GM21360 (cell line): ENCODE data around the gene SGK2.
A peak's percentile ranks its signal among the peaks of the same experiment; 100 is the strongest.
"Not testable (repeated sequence)": the region's sequence is repeated elsewhere in the genome, so short reads cannot be mapped to it uniquely, and the experiment has no call there.

ENCODE experiments used
- ATAC-seq: cut with Tn5 transposase; IDR thresholded peaks from one replicate; pipeline ENCODE4 v1.9.1; 2021; ENCODE audit warnings: mild to moderate bottlenecking, moderate library complexity; ENCODE audit not compliant: unreplicated experiment

SGK2 gene

DNA sequence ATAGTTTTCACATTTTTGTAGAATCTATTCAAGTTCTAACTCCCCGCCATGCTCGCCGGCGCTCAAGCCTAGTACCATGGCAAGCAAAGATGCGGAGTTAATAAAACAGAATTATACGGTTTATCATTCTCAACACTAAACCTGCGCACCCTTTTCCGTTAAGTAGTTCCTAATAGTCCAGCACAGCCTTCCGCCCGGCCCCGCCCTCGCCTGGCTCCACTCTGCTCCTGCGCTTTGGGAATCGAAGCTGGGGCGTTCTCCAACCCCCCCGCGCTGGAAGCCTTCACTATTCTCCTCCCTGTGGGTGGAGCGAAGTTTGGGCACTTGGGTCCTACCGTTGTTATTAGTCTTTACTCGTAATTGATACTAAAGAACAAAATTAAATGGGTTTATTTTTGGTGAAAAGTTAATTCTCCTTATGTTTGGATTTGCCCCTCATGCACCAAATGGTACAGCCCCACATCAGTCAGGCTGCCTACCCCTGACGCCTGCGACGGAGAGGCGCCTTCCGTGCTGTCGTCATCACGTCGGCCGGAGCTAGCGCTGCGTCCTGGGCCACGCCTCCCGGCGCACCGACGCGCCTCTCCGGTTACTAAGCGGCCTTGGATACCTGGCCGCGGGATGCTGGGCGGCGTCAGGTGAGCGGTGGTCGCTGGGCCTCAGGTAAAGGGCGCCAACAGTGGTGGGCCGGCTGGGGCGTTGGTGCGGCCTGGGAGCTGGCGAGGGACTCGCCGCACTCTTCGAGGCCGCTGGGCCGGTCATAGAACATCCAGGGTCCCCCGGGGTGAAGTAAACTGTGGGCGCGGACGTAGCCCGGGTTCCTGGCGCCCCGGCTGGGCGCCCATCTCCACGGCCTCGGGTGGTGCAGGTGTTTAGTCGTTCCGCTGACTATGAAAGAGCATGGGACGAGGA lies 31.8 kb downstream of the SGK2 start, which contains the start of gene IFT52:
Gene IFT52, plus strand, starts transcription at position 546 of the 912 bp plus-strand sequence. CDS start 3,762 bp downstream, outside the sequence.
- ATAC-seq = peak; percentile 98

DNA sequence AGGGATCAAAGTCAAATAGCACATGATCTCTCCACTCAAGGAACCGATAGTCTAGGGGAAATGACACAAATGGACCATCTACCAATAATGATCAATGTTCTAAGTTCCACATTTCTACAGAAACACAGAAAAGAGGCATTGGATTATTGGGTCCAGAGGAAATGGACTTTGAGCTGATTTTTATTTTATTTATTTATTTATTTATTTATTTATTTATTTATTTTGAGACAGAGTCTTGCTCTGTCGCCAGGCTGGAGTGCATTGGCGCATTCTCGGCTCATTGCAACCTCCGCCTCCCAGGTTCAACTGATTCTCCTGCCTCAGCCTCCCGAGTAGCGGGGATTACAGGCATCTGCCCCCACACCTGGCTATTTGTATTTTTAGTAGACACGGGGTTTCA lies 43.1 kb downstream of the SGK2 start:
- not testable (repeated sequence) for ATAC-seq

DNA sequence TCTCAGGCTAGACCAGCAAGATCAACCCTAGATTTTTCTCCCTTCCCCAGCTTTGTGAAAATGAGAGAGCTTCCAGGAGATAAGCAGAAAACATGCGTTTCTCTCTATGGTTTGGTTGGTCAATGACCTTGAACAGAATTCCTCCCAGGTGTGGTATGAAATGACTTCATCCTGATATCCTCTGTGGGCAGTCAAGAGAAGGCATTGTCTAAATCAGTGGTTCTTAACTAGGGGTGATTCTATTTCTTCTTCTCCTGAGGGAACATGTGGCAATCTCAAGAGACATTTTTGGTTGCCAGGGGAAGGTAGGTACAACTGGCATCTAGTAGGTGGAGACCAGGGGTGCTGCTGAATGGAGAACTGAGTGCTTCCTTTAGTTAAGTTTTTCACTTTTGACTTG lies 44.3 kb downstream of the SGK2 start:
- no peak for ATAC-seq

DNA sequence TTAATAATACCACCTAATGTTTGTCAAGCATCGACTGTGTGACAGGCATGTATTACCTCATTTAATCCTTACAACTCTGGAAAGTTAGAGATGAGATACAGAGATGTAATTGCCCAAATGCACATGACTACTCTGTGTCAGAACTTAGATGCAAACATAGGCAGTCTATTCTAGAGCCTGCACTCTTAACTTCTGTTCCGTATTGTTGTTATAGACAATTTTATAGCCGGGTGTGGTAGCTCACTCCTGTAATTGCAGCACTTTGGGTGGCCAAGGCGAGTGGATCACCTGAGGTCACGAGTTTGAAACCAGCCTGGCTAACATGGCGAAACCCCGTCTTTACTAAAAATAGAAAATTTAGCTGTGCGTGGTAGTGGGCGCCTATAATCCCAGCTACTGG lies 46.9 kb downstream of the SGK2 start:
- ATAC-seq = no peak

DNA sequence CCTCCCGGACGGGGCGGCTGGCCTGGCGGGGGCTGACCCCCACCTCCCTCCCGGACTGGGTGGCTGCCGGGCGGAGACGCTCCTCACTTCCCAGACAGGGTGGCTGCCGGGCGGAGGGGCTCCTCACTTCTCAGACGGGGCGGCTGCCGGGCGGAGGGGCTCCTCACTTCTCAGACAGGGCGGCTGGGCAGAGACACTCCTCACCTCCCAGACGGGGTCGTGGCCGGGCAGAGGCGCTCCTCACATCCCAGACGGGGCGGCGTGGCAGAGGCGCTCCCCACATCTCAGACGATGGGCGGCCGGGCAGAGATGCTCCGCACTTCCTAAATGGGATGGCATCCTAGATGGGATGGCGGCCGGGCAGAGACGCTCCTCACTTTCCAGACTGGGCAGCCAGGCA lies 48.5 kb downstream of the SGK2 start:
- ATAC-seq = not testable (repeated sequence)

DNA sequence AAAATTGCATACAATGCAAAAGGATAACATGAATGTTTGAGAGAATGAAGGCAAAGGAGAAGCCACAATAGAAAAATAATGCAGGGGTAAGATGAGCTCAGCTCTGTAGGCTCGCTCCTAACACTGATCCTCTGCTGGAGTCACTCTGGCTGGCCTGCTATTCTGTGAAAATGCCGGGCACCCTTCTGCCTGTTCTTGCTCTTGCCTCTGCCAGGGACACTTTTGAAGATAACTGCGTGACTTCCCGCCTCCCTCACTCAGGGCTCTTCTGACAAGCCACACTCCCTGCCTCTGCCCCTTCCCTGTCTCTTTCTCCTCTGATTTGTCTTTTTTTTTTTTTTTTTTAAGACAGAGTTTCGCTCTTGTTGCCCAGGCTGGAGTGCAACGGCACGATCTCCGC lies 72.8 kb downstream of the SGK2 start:
- ATAC-seq = no peak
